Smooth muscle cell (in vitro differentiated cells): ENCODE results near the gene TBC1D8. TPM values are rescaled to one million over a fixed set of nuclear protein-coding genes. Genes with fewer than 3 reads are reported as not detected.

ENCODE experiments used
- DNase-seq: peaks from one replicate; lab custom pipeline; 2025; ENCODE audit not compliant: unreplicated experiment; lab: John Stamatoyannopoulos, UW
- H2AFZ ChIP-seq: fragments of 200-600 bp; sonication (generic); 2 replicates; pipeline ENCODE4 v1.6.0; 2016; ENCODE audit warnings: antibody characterized with exemption, low read depth, mild to moderate bottlenecking
- H3F3A ChIP-seq: fragments of 200-600 bp; sonication (generic); 2 replicates; pipeline ENCODE4 v1.6.0; 2017; ENCODE audit warnings: antibody characterized with exemption, low read depth
- H3K27ac ChIP-seq: fragments of 200-600 bp; sonication (generic); 2 replicates; pipeline ENCODE4 v1.5.1; 2016; ENCODE audit warnings: low read depth, mild to moderate bottlenecking
- H3K27me3 ChIP-seq: fragments of 200-600 bp; sonication (generic); 2 replicates; pipeline ENCODE4 v1.6.1; 2016; ENCODE audit warnings: low read depth, mild to moderate bottlenecking
- H3K36me3 ChIP-seq: fragments of 200-600 bp; sonication (generic); 2 replicates; pipeline ENCODE4 v1.5.1; 2016; ENCODE audit warnings: low read depth
- H3K4me1 ChIP-seq: fragments of 200-600 bp; sonication (generic); 2 replicates; pipeline ENCODE4 v1.5.1; 2016; ENCODE audit warnings: low read depth
- H3K4me2 ChIP-seq: fragments of 200-600 bp; sonication (generic); 2 replicates; pipeline ENCODE4 v1.6.0; 2016; ENCODE audit warnings: mild to moderate bottlenecking
- H3K4me3 ChIP-seq: fragments of 200-600 bp; sonication (generic); 2 replicates; pipeline ENCODE4 v1.5.1; 2016; ENCODE audit warnings: mild to moderate bottlenecking
- H3K79me2 ChIP-seq: fragments of 200-600 bp; sonication (generic); 2 replicates; pipeline ENCODE4 v1.6.0; 2016; ENCODE audit warnings: low read depth, mild to moderate bottlenecking
- H3K9ac ChIP-seq: fragments of 200-600 bp; sonication (generic); 2 replicates; pipeline ENCODE4 v1.6.0; 2016; ENCODE audit warnings: low read depth
- H3K9me3 ChIP-seq: fragments of 200-600 bp; sonication (generic); replicated peaks from 2 replicates; pipeline ENCODE4 v1.5.1; 2016; ENCODE audit warnings: low read depth
- H4K20me1 ChIP-seq: fragments of 200-600 bp; sonication (generic); 2 replicates; pipeline ENCODE4 v1.6.0; 2016; ENCODE audit warnings: low read depth
- CTCF ChIP-seq: fragments of 200-600 bp; sonication (generic); IDR thresholded peaks from 2 replicates; pipeline ENCODE4 v1.5.1; 2017; ENCODE audit warnings: borderline replicate concordance, mild to moderate bottlenecking, antibody characterized with exemption; ENCODE audit not compliant: insufficient read depth, poor library complexity, severe bottlenecking
- WGBS: methylation state at CpG from one replicate; pipeline ENCODE4 v1.1.7; 2016; ENCODE audit warnings: low lambda C conversion rate; 5-methylcytosine and 5-hydroxymethylcytosine counted together
- polyA plus RNA-seq: library from polyadenylated mRNA; unstranded; fragments of >200 nt; fragmentation: Nextera tagmentation; extraction: Ambion mirVana; gene quantifications from 2 replicates; pipeline ENCODE4 v1.2.1, GENCODE V29; 2016
- total RNA-seq: library from RNA; depleted of rRNA; stranded (reverse); fragments of >200 nt; gene quantifications from 2 replicates; pipeline ENCODE4 v1.2.3, GENCODE V29; 2014

The TBC1D8 gene
- total RNA-seq (4.4 and 15.1 TPM in 2 replicates), polyA plus RNA-seq (0.89 and 2.1 TPM in 2 replicates)

GRCh38 chr2:101151146-101151858 lies at the start of gene TBC1D8:
TSS of gene TBC1D8 (minus strand) at chr2:101151382. CDS start at chr2:101151253, 129 bp downstream.
- Histone ChIP-seq H2AFZ (peak within 1 kb of the TSS; percentile 96), H3K4me3 (peak within 1 kb of the TSS; percentile 62), H3K36me3 (no peaks in the 10 kb centered on the region), H3K4me1 (peaks cover 14% of the 10 kb centered on the region), H3K79me2 (no peaks in the 10 kb centered on the region), H3K27ac (no peak within 1 kb of the TSS), H3K27me3 (peaks cover 14% of the 10 kb centered on the region), H3K9ac (peak within 1 kb of the TSS; percentile 31), H3F3A (peaks cover 6% of the 10 kb centered on the region), H3K4me2 (peak within 1 kb of the TSS; percentile 97), H4K20me1 (no peaks in the 10 kb centered on the region), H3K9me3 (no peaks in the 10 kb centered on the region)
- no peak for TF ChIP-seq CTCF
- under 1% methylated on average over 53 of the region's 81 CpGs for WGBS
- peak; percentile 73 for DNase-seq

- Histone ChIP-seq H3K9ac (no peak overlapping the region), H3K27me3 (no peaks in the 10 kb centered on the region), H3K4me2 (no peak overlapping the region), H3K4me1 (no peaks in the 10 kb centered on the region), H3K36me3 (no peaks in the 10 kb centered on the region), H4K20me1 (no peaks in the 10 kb centered on the region), H3K27ac (no peak overlapping the region), H3K4me3 (no peak overlapping the region), H3K9me3 (no peaks in the 10 kb centered on the region), H2AFZ (no peak overlapping the region), H3F3A (no peaks in the 10 kb centered on the region), H3K79me2 (no peaks in the 10 kb centered on the region)
- DNase-seq = no peak
- WGBS = 86% methylated on average over 2 of the region's 2 CpGs
- TF ChIP-seq CTCF = no peak
Observed at GRCh38 chr2:101200676-101201075, 49.5 kb upstream of the TBC1D8 start.

- Histone ChIP-seq H3F3A (no peaks in the 10 kb centered on the region), H3K36me3 (no peaks in the 10 kb centered on the region), H4K20me1 (no peaks in the 10 kb centered on the region), H3K27me3 (no peaks in the 10 kb centered on the region), H3K4me3 (no peak overlapping the region), H3K9ac (no peak overlapping the region), H3K4me1 (no peaks in the 10 kb centered on the region), H3K4me2 (no peak overlapping the region), H2AFZ (no peak overlapping the region), H3K27ac (no peak overlapping the region), H3K9me3 (no peaks in the 10 kb centered on the region), H3K79me2 (no peaks in the 10 kb centered on the region)
- TF ChIP-seq CTCF = no peak
- 80% methylated on average over 7 of the region's 7 CpGs for WGBS
- no peak for DNase-seq
Observed at GRCh38 chr2:101199251-101199791, 48.1 kb upstream of the TBC1D8 start.
